GM23338 (cell line): ENCODE data around the gene EEIG2. TPM values are rescaled to one million over a fixed set of nuclear protein-coding genes. Genes with fewer than 3 reads are reported as not detected.
A peak's percentile ranks its signal among the peaks of the same experiment; 100 is the strongest.

Experiments used
- ATAC-seq: fragments of 200-7000 bp; cut with Tn5 transposase; 3 replicates; pipeline ENCODE4 v1.9.1; 2020
- DNase-seq: peaks from one replicate; pipeline ENCODE4 v3.0.0-alpha.2; 2015; ENCODE audit warnings: low spot score
- H2AFZ ChIP-seq: fragments of 200-600 bp; sonication (generic); 2 replicates; pipeline ENCODE4 v1.8.0; 2016; ENCODE audit warnings: antibody characterized with exemption, mild to moderate bottlenecking, moderate library complexity
- H3F3A ChIP-seq: fragments of 200-600 bp; sonication (generic); replicated peaks from 2 replicates; pipeline ENCODE4 v1.8.0; 2017; ENCODE audit warnings: antibody characterized with exemption, mixed run types, low read depth
- H3K27ac ChIP-seq: fragments of 200-600 bp; sonication (generic); 2 replicates; pipeline ENCODE4 v1.6.1; 2016; ENCODE audit warnings: low read depth
- H3K27me3 ChIP-seq: fragments of 200-600 bp; sonication (generic); 2 replicates; pipeline ENCODE4 v1.8.0; 2016; ENCODE audit warnings: mild to moderate bottlenecking, mixed run types, moderate library complexity; ENCODE audit not compliant: insufficient read depth
- H3K36me3 ChIP-seq: fragments of 200-600 bp; sonication (generic); 2 replicates; pipeline ENCODE4 v1.8.0; 2016; ENCODE audit warnings: mild to moderate bottlenecking; ENCODE audit not compliant: insufficient read depth
- H3K4me1 ChIP-seq: fragments of 200-600 bp; sonication (generic); 2 replicates; pipeline ENCODE4 v1.8.0; 2016; ENCODE audit warnings: mild to moderate bottlenecking, moderate library complexity; ENCODE audit not compliant: insufficient read depth
- H3K4me2 ChIP-seq: fragments of 200-600 bp; sonication (generic); 2 replicates; pipeline ENCODE4 v1.7.1; 2017; ENCODE audit warnings: mixed run types
- H3K4me3 ChIP-seq: fragments of 200-600 bp; sonication (generic); 2 replicates; pipeline ENCODE4 v1.6.1; 2016; ENCODE audit warnings: mixed run types
- H3K79me2 ChIP-seq: fragments of 200-600 bp; sonication (generic); replicated peaks from 2 replicates; pipeline ENCODE4 v1.8.0; 2017; ENCODE audit warnings: mild to moderate bottlenecking; ENCODE audit not compliant: insufficient read depth
- H3K9me2 ChIP-seq: fragments of 200-600 bp; sonication (generic); 2 replicates; pipeline ENCODE4 v1.8.0; 2017; ENCODE audit not compliant: insufficient read depth
- H4K20me1 ChIP-seq: fragments of 200-600 bp; sonication (generic); replicated peaks from 2 replicates; pipeline ENCODE4 v1.8.0; 2017; ENCODE audit warnings: mild to moderate bottlenecking; ENCODE audit not compliant: insufficient read depth
- H3K27ac Mint-ChIP-seq: 2 replicates; pipeline ENCODE4 v1.8.0; 2020; ENCODE audit warnings: inconsistent platforms, mild to moderate bottlenecking, moderate library complexity, mixed read lengths
- H3K27me3 Mint-ChIP-seq: 3 replicates; pipeline ENCODE4 v1.8.0; 2022; ENCODE audit warnings: low read depth, mild to moderate bottlenecking, moderate library complexity, mixed read lengths, inconsistent platforms; ENCODE audit not compliant: insufficient read depth, poor library complexity
- H3K36me3 Mint-ChIP-seq: 3 replicates; pipeline ENCODE4 v1.8.0; 2021; ENCODE audit warnings: low read depth, mild to moderate bottlenecking, inconsistent platforms, moderate library complexity, mixed read lengths
- H3K4me1 Mint-ChIP-seq: 3 replicates; pipeline ENCODE4 v1.8.0; 2020; ENCODE audit warnings: mild to moderate bottlenecking, inconsistent platforms, mixed read lengths
- H3K4me3 Mint-ChIP-seq: 3 replicates; pipeline ENCODE4 v1.8.0; 2021; ENCODE audit warnings: moderate library complexity, mild to moderate bottlenecking, inconsistent platforms, mixed read lengths
- H3K9me3 Mint-ChIP-seq: 3 replicates; pipeline ENCODE4 v1.8.0; 2020; ENCODE audit warnings: moderate library complexity, mild to moderate bottlenecking, inconsistent platforms, mixed read lengths
- CTCF ChIP-seq, 2 experiments: fragments of 200-600 bp in 1 of 2; sonication (generic) in 1 of 2; conservative IDR thresholded peaks; 2 replicates each; pipeline versions ENCODE4 v1.5.1 to v1.6.1; 2016 to 2017; ENCODE audit warnings: antibody characterized with exemption in 2 of 2, low read depth in 2 of 2, mild to moderate bottlenecking in 2 of 2, moderate library complexity in 1 of 2
- ETS1 ChIP-seq: IDR thresholded peaks from 2 replicates; pipeline ENCODE4 v1.6.1; 2016; ENCODE audit warnings: antibody characterized with exemption
- JUNB ChIP-seq: IDR thresholded peaks from one replicate; pipeline ENCODE4 v1.6.1; 2016; ENCODE audit warnings: antibody characterized with exemption; ENCODE audit not compliant: unreplicated experiment
- POLR2AphosphoS5 ChIP-seq: IDR thresholded peaks from 2 replicates; pipeline ENCODE4 v1.6.1; 2016; ENCODE audit warnings: antibody characterized with exemption, low read depth
- STAT1 ChIP-seq: IDR thresholded peaks from one replicate; pipeline ENCODE4 v1.6.1; 2016; ENCODE audit warnings: antibody characterized with exemption; ENCODE audit not compliant: unreplicated experiment
- ZNF114 ChIP-seq: fragments of 250-450 bp; sonication (Bioruptor Pico); IDR thresholded peaks from 2 replicates; pipeline ENCODE4 v1.5.0; 2020; ENCODE audit warnings: mild to moderate bottlenecking, moderate library complexity
- ZNF462 ChIP-seq: fragments of 250-450 bp; sonication (Bioruptor Pico); IDR thresholded peaks from 2 replicates; pipeline ENCODE4 v1.5.0; 2020; ENCODE audit warnings: mild to moderate bottlenecking, moderate library complexity
- polyA plus RNA-seq: library from polyadenylated mRNA; unstranded; fragments of >200 nt; fragmentation: Nextera tagmentation; extraction: Ambion mirVana; gene quantifications from 2 replicates; pipeline ENCODE4 v1.2.1, GENCODE V29; 2016
- total RNA-seq: library from RNA; depleted of rRNA; stranded (reverse); fragments of >200 nt; shearing (Covaris generic); gene quantifications from 2 replicates; pipeline ENCODE4 v1.2.3, GENCODE V29; 2014

Gene EEIG2
- total and polyA plus RNA-seq, 2 experiments from 2014 or later: 7.9 to 44.5 TPM

DNA sequence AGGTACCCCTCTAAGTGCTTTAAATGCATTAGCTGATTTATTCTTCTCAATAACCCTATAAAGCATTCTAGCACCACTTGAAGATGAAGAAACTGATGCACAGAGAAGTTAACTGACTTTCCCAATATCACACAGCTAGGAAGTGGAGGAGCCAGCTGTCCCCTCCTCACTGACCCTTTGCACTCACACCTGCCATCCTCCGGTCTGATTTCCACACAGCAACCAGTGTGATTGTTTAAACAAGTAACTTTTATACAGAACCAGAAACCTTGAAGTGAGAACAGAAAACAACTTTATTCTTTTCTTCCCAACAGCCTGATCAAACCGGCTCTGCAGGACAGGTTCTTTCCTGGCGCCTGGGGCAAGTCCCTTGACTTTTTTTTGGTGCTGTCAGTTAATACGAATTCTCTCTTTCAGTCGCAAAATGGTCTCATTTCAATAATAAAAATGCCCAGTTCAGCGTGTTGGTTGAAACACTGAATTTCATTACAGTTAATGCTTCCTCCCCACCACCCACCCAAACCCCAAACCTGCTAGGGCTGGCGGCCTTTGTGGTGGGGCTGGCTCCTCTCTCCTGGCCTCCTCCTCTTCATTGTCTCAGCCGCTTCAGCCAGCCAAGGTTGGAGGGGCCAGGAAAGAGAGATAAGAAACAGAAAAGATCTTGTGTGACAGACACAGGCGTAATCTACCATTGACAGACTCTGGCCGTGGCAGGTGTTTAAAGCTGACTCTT is 26.4 kb upstream of the EEIG2 start:
- Histone ChIP-seq H3K4me1 (peaks cover 20% of the 10 kb centered on the region), H3K4me3 (peak overlapping the region; percentile 14; the same call in 1 of the 2 replicates), H3K79me2 (no peaks in the 10 kb centered on the region), H3K27ac (peak overlapping the region; percentile 87), H3K9me2 (no peaks in the 10 kb centered on the region), H3K4me2 (peak overlapping the region; percentile 49; the same call in 1 of the 2 replicates), H3K36me3 (no peaks in the 10 kb centered on the region), H3F3A (0 out of 2 replicates have a peak, but pooled peaks cover 7% of the 10 kb centered on the region), H4K20me1 (no peaks in the 10 kb centered on the region), H2AFZ (peak overlapping the region; percentile 63), H3K27me3 (no peaks in the 10 kb centered on the region)
- TF ChIP-seq STAT1 (no peak), ETS1 (no peak), CTCF (conservative IDR thresholded peaks at IDR 0.05; ENCODE audit: low read depth in 2 of 2) (0 out of 4 replicates have a peak, but pooled peaks of 1 of the 2 experiments have one; percentile 5), POLR2AphosphoS5 (no peak), ZNF114 (CRISPR knock-in tag) (no peak), JUNB (no peak), ZNF462 (CRISPR knock-in tag) (no peak)
- Mint-ChIP-seq H3K4me3 (peak overlapping the region; percentile 11; the same call in 1 of the 3 replicates), H3K27me3 (peaks cover 2% of the 10 kb centered on the region), H3K27ac (no peak overlapping the region), H3K4me1 (peaks cover 24% of the 10 kb centered on the region), H3K36me3 (peaks cover 6% of the 10 kb centered on the region; the same call in 2 of the 3 replicates), H3K9me3 (peaks cover 18% of the 10 kb centered on the region)
- ATAC-seq (peak; percentile 82), DNase-seq (peak; percentile 55)
